ENCODE results near the gene COPZ2.

The COPZ2 gene

GRCh38 chr17:48027322-48027981, 10.1 kb downstream of the COPZ2 start:
- Histone ChIP-seq H3K27ac (ENCODE audit: low read length) (no peak overlapping the region), H3K27me3 (ENCODE audit: insufficient read depth, low read length, poor library complexity) (peaks cover 38% of the 10 kb centered on the region), H2AFZ (ENCODE audit: low read depth, low read length) (no peak overlapping the region)

GRCh38 chr17:48026502-48027321, 10.9 kb downstream of the COPZ2 start:
- Histone ChIP-seq H3K4me1 (ENCODE audit: insufficient read depth, low read length) (peaks cover 30% of the 10 kb centered on the region), H3K27ac (ENCODE audit: low read length) (no peak overlapping the region), H3K9ac (ENCODE audit: low read depth, low read length) (no peak overlapping the region), H3K4me3 (ENCODE audit: low read depth in 1 of 2, low read length in 2 of 2) (no peak overlapping the region), H3K36me3 (ENCODE audit: insufficient read depth, low read length) (no peaks in the 10 kb centered on the region), H3K9me3 (ENCODE audit: insufficient read depth, low read length, severe bottlenecking) (no peaks in the 10 kb centered on the region), H4K20me1 (ENCODE audit: insufficient read depth, low read length) (peaks cover 10% of the 10 kb centered on the region), H3K79me2 (ENCODE audit: insufficient read depth, low read length) (no peaks in the 10 kb centered on the region), H3K4me2 (ENCODE audit: insufficient read depth, low read length) (no peak overlapping the region), H3K27me3 (ENCODE audit: insufficient read depth, low read length, poor library complexity) (peaks cover 34% of the 10 kb centered on the region), H2AFZ (ENCODE audit: low read depth, low read length) (no peak overlapping the region)
- TF ChIP-seq, protein P1, sequence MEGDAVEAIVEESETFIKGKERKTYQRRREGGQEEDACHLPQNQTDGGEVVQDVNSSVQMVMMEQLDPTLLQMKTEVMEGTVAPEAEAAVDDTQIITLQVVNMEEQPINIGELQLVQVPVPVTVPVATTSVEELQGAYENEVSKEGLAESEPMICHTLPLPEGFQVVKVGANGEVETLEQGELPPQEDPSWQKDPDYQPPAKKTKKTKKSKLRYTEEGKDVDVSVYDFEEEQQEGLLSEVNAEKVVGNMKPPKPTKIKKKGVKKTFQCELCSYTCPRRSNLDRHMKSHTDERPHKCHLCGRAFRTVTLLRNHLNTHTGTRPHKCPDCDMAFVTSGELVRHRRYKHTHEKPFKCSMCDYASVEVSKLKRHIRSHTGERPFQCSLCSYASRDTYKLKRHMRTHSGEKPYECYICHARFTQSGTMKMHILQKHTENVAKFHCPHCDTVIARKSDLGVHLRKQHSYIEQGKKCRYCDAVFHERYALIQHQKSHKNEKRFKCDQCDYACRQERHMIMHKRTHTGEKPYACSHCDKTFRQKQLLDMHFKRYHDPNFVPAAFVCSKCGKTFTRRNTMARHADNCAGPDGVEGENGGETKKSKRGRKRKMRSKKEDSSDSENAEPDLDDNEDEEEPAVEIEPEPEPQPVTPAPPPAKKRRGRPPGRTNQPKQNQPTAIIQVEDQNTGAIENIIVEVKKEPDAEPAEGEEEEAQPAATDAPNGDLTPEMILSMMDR (IDR thresholded peaks at IDR 0.05; ENCODE audit: borderline replicate concordance, extremely low read depth, low read length, poor library complexity, severe bottlenecking) = peak; percentile 92
- TF ChIP-seq EZH2 (IDR thresholded peaks at IDR 0.05; ENCODE audit: borderline replicate concordance, low read depth, low read length, severe bottlenecking) = no peak
- peak; percentile 48 for ATAC-seq (ENCODE audit: insufficient read depth, low read depth)
- peak; percentile 78 for DNase-seq

More at GRCh38 chr17:48027322-48027981, 10.1 kb downstream of the COPZ2 start:
- ATAC-seq (ENCODE audit: insufficient read depth, low read depth) (no peak), DNase-seq (no peak)
- Histone ChIP-seq H3K4me2 (ENCODE audit: insufficient read depth, low read length) (no peak overlapping the region), H3K36me3 (ENCODE audit: insufficient read depth, low read length) (no peaks in the 10 kb centered on the region), H3K9ac (ENCODE audit: low read depth, low read length) (no peak overlapping the region), H3K4me3 (ENCODE audit: low read depth in 1 of 2, low read length in 2 of 2) (no peak overlapping the region), H3K4me1 (ENCODE audit: insufficient read depth, low read length) (peaks cover 30% of the 10 kb centered on the region), H3K79me2 (ENCODE audit: insufficient read depth, low read length) (no peaks in the 10 kb centered on the region), H3K9me3 (ENCODE audit: insufficient read depth, low read length, severe bottlenecking) (no peaks in the 10 kb centered on the region), H4K20me1 (ENCODE audit: insufficient read depth, low read length) (peaks cover 10% of the 10 kb centered on the region)
- TF ChIP-seq EZH2 (IDR thresholded peaks at IDR 0.05; ENCODE audit: borderline replicate concordance, low read depth, low read length, severe bottlenecking) = no peak
- TF ChIP-seq, protein P1 (IDR thresholded peaks at IDR 0.05; ENCODE audit: borderline replicate concordance, extremely low read depth, low read length, poor library complexity, severe bottlenecking) = no peak

DNA sequence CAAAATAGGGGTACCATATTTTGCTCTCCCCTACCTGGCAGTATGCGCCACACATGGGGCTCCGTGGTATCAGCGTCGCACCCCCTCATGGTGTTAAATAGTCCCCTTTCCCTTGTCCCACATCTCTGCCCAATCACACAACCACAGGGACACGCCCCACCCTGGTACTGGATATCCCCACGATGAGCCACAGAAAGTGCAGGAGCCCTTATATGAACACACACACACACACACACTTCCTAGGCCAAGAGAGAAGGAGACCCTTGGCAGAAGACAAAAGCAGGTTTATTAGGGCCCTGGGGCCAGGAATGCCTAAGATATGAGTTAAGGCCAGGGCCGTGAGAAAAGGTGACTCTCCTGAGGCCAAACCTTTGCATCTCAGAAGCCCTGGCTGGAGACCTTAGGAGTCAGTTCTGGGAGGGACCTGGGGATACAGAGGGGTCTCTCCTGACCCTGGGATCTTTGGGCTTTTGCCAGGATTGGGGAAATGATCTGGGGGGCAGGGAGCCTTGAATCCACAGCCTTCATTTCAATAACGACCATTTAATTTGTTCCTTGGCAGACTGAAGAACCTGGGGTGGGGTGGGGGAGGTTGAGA, 11.6 kb downstream of the COPZ2 start:
- peak overlapping the region; percentile 91 for H3K4me2 ChIP-seq (ENCODE audit: insufficient read depth, low read length)
- no peaks in the 10 kb centered on the region for H3K79me2 ChIP-seq (ENCODE audit: insufficient read depth, low read length)
- H3K4me3 ChIP-seq (ENCODE audit: low read depth in 1 of 2, low read length in 2 of 2) = peak overlapping the region in 1 of 2 experiments; percentile 58; a peak in 2 of 4 replicates
- no peaks in the 10 kb centered on the region for H3K36me3 ChIP-seq (ENCODE audit: insufficient read depth, low read length)
- peaks cover 36% of the 10 kb centered on the region for H3K27me3 ChIP-seq (ENCODE audit: insufficient read depth, low read length, poor library complexity)
- DNase-seq (no peak), ATAC-seq (ENCODE audit: insufficient read depth, low read depth) (no peak)
- H3K9ac ChIP-seq (ENCODE audit: low read depth, low read length) = peak overlapping the region; percentile 39; the same call in 1 of the 2 replicates
- peaks cover 10% of the 10 kb centered on the region for H4K20me1 ChIP-seq (ENCODE audit: insufficient read depth, low read length)
- TF ChIP-seq, protein P1 (IDR thresholded peaks at IDR 0.05; ENCODE audit: borderline replicate concordance, extremely low read depth, low read length, poor library complexity, severe bottlenecking) = no peak
- no peak for TF ChIP-seq EZH2 (IDR thresholded peaks at IDR 0.05; ENCODE audit: borderline replicate concordance, low read depth, low read length, severe bottlenecking)
- H3K9me3 ChIP-seq (ENCODE audit: insufficient read depth, low read length, severe bottlenecking) = no peaks in the 10 kb centered on the region
- H3K4me1 ChIP-seq (ENCODE audit: insufficient read depth, low read length) = peaks cover 30% of the 10 kb centered on the region
- H3K27ac ChIP-seq (ENCODE audit: low read length) = no peak overlapping the region
- H2AFZ ChIP-seq (ENCODE audit: low read depth, low read length) = peak overlapping the region; percentile 72

All from DND-41 (cell line).